Activated CD8-positive, alpha-beta T cell treated with anti-CD3 and anti-CD28 coated beads for 36 hours (primary cell): Measurements from ENCODE around the gene SFTA2. TPM values are rescaled to one million over a fixed set of nuclear protein-coding genes. Genes with fewer than 3 reads are reported as not detected.
A peak's percentile ranks its signal among the peaks of the same experiment; 100 is the strongest.
"Not testable (repeated sequence)": the region's sequence is repeated elsewhere in the genome, so short reads cannot be mapped to it uniquely, and the experiment has no call there.

Experiments
- ATAC-seq: fragments of 200-7000 bp; cut with Tn5 transposase; one replicate; pipeline ENCODE4 v1.10.0; 2021; ENCODE audit warnings: mild to moderate bottlenecking, moderate library complexity
- CTCF ChIA-PET: fragments of 350-600 bp; sonication (Branson Sonifier 250); formaldehyde crosslinking; loops from one replicate; lab custom pipeline; 2021; ENCODE audit warnings: antibody characterized with exemption; lab: Charles Lee
- POLR2A ChIA-PET: fragments of 350-600 bp; sonication (Branson Sonifier 250); formaldehyde crosslinking; loops from one replicate; lab custom pipeline; 2021; ENCODE audit warnings: antibody characterized with exemption; lab: Charles Lee
- DNase-seq: peaks from one replicate; pipeline ENCODE4 v3.0.0-alpha.2; 2020
- H3K27ac Mint-ChIP-seq: one replicate; pipeline ENCODE4 v1.8.0; 2021; ENCODE audit warnings: mild to moderate bottlenecking, mixed read lengths
- H3K27me3 Mint-ChIP-seq: one replicate; pipeline ENCODE4 v1.8.0; 2021; ENCODE audit warnings: mixed read lengths
- H3K36me3 Mint-ChIP-seq: one replicate; pipeline ENCODE4 v1.8.0; 2021; ENCODE audit warnings: low read depth, mixed read lengths
- H3K4me1 Mint-ChIP-seq: one replicate; pipeline ENCODE4 v1.8.0; 2021; ENCODE audit warnings: low read depth, mixed read lengths
- H3K4me3 Mint-ChIP-seq: one replicate; pipeline ENCODE4 v1.8.0; 2021; ENCODE audit warnings: mild to moderate bottlenecking, moderate library complexity, mixed read lengths
- H3K9me3 Mint-ChIP-seq: one replicate; pipeline ENCODE4 v1.8.0; 2021; ENCODE audit warnings: mixed read lengths
- intact Hi-C: fragments of 100-400 bp; cut with micrococcal nuclease; formaldehyde crosslinking; loops from one replicate; pipeline ENCODE4 v1.10.0; 2022
- total RNA-seq, 2 experiments: library from RNA; stranded (reverse); gene quantifications; one replicate each; pipeline ENCODE4 v1.2.3, GENCODE V29; 2021
- TF ChIP-seq, protein P1 (sequence below): fragments of 200-600 bp; IDR thresholded peaks from one replicate; pipeline ENCODE4 v1.8.0; 2022; ENCODE audit warnings: antibody characterized with exemption, mild to moderate bottlenecking

The SFTA2 gene
- total RNA-seq, 2 experiments from 2014 or later = not detected

DNA sequence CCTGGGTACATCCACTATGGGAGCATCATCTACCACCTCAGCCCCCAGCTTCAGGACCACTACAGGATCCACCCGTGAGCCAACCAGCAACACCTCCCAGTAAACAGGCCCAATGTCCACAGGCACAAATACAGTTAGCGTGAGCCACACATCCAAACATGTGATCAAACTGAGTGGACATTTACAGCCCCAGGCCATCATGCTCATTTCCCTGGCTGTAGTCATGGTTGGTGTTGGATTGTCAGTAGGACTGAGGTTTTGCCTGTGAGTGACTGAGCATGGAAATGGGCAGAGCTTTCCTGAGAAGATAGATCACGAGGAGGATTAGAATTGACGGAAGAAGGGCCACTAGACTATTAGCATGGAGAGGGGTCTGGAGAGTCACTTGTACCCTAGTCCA lies 40.8 kb upstream of the SFTA2 start:
- CTCF ChIA-PET = interaction anchor here (1.3 kb wide), 1 partner anchor 107 kb away, joined by 3 read pairs; no protein-coding TSS in a partner anchor
- no peaks in the 10 kb centered on the region for H3K36me3 Mint-ChIP-seq
- H3K27ac Mint-ChIP-seq = no peak overlapping the region
- H3K4me1 Mint-ChIP-seq = no peaks in the 10 kb centered on the region
- POLR2A ChIA-PET = interaction anchor here (1.4 to 1.6 kb wide), 3 partner anchors 17 to 192 kb away, joined by 3 to 6 read pairs (median 3); no protein-coding TSS in a partner anchor
- H3K27me3 Mint-ChIP-seq = peaks cover 5% of the 10 kb centered on the region
- TF ChIP-seq, protein P1, sequence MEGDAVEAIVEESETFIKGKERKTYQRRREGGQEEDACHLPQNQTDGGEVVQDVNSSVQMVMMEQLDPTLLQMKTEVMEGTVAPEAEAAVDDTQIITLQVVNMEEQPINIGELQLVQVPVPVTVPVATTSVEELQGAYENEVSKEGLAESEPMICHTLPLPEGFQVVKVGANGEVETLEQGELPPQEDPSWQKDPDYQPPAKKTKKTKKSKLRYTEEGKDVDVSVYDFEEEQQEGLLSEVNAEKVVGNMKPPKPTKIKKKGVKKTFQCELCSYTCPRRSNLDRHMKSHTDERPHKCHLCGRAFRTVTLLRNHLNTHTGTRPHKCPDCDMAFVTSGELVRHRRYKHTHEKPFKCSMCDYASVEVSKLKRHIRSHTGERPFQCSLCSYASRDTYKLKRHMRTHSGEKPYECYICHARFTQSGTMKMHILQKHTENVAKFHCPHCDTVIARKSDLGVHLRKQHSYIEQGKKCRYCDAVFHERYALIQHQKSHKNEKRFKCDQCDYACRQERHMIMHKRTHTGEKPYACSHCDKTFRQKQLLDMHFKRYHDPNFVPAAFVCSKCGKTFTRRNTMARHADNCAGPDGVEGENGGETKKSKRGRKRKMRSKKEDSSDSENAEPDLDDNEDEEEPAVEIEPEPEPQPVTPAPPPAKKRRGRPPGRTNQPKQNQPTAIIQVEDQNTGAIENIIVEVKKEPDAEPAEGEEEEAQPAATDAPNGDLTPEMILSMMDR = no peak
- no peak overlapping the region for H3K4me3 Mint-ChIP-seq
- no peak for ATAC-seq
- no peak for DNase-seq
- no peaks in the 10 kb centered on the region for H3K9me3 Mint-ChIP-seq
- intact Hi-C loops = no loop called here

DNA sequence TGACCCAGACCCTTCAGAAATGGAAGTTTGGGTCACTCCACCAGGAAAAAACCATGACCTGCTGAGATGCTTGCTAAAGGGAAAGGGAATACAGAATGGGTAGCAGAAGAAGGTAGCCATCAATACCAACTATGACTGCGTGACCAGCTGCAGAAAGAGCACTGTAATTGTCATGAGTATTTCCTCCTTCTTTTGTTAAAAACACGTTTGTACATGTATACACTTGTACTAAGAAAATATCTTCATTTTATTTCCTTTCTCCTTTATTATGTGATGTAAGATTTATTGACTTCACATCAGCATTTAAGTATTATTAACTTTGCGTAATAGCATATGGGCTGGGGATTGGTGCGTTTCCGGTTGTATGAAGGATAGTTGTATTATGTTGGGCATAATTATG lies 39.0 kb upstream of the SFTA2 start:
- Mint-ChIP-seq H3K4me1 (no peaks in the 10 kb centered on the region), H3K4me3 (no peak overlapping the region), H3K27me3 (peaks cover 5% of the 10 kb centered on the region), H3K9me3 (no peaks in the 10 kb centered on the region), H3K36me3 (no peaks in the 10 kb centered on the region), H3K27ac (no peak overlapping the region)
- POLR2A ChIA-PET = no interaction called here
- TF ChIP-seq, protein P1 = no peak
- CTCF ChIA-PET = no interaction called here
- ATAC-seq (no peak), DNase-seq (no peak)
- intact Hi-C loops = no loop called here

DNA sequence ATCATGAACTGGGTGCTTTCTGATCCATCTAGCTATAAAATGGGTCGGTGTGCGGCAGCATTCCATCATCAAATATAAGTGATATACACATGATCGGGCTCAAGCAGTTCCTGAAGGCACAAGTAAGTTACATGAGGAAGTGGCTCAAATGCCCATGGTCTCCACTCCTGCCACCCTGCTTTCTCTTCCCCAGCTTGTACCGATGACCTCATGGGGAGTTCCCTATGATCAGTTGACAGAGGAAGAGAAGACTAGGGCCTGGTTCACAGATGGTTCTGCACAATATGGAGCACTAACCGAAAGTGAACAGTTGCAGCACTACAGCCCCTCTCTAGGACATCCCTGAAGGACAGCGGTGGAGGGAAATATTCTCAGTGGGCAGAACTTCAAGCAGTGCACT lies 37.2 kb upstream of the SFTA2 start:
- intact Hi-C loops, H3K4me3 Mint-ChIP-seq, H3K27ac Mint-ChIP-seq, H3K4me1 Mint-ChIP-seq, ATAC-seq, DNase-seq, H3K36me3 Mint-ChIP-seq, H3K9me3 Mint-ChIP-seq, POLR2A ChIA-PET: not testable (repeated sequence)
- CTCF ChIA-PET = interaction anchor here (1.1 kb wide), 1 partner anchor 96 kb away, joined by 3 read pairs; no protein-coding TSS in a partner anchor
- peaks cover 12% of the 10 kb centered on the region for H3K27me3 Mint-ChIP-seq

DNA sequence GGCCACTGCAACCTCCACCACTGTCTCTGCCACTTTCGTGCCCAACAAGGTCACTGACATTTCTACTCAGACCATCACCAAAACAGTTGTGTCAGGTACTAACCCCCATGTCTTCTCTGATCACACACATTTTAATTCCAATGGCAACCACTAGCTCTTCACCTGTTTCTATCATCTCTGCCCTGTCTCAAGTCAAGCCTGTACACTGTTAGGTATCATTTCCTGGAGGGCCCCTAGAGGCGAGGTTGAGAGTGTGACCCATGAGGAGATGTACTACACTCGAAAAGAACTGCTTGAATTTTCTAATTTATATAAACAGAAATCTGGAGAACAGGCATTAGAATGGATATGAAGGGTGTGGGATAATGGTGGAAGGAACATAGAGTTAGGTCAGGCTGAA lies 34.2 kb upstream of the SFTA2 start:
- POLR2A ChIA-PET = no interaction called here
- ATAC-seq (no peak), DNase-seq (no peak)
- Mint-ChIP-seq H3K9me3 (no peaks in the 10 kb centered on the region), H3K27ac (no peak overlapping the region), H3K27me3 (peaks cover 16% of the 10 kb centered on the region), H3K4me3 (no peak overlapping the region), H3K36me3 (no peaks in the 10 kb centered on the region), H3K4me1 (peaks cover 9% of the 10 kb centered on the region)
- TF ChIP-seq, protein P1 = no peak
- CTCF ChIA-PET = no interaction called here
- intact Hi-C loops = no loop called here

DNA sequence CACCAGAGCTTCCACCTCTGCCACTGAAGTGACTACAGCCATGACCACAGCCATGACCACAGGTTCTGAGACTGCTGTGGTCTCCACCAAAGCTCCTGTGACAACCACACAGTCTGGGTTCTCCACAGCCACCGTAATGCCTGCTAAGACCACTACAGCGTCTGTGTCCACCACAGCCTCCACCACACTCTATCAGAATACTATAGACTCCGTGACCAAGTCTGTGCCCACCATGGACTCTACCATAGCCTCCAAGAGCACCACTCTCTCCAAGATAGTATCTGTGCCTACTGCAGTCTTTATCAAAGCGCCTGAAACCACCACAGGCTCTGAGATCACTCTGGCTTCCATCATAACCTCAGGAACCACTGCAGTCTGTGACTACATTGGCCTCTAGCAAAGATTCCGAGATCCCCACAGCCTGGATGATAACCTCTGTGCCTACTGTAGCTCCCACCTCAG lies 33.2 kb upstream of the SFTA2 start:
- H3K9me3 Mint-ChIP-seq = no peaks in the 10 kb centered on the region
- intact Hi-C loops = no loop called here
- ChIA-PET POLR2A (no interaction called here), CTCF (no interaction called here)
- peaks cover 9% of the 10 kb centered on the region for H3K4me1 Mint-ChIP-seq
- H3K36me3 Mint-ChIP-seq = no peaks in the 10 kb centered on the region
- H3K27ac Mint-ChIP-seq = no peak overlapping the region
- no peak overlapping the region for H3K4me3 Mint-ChIP-seq
- DNase-seq (peak; percentile 8), ATAC-seq (peak; percentile 42)
- peaks cover 16% of the 10 kb centered on the region for H3K27me3 Mint-ChIP-seq
- TF ChIP-seq, protein P1 = no peak
